GM13977 (cell line): ENCODE results near the gene PLEK.

ENCODE experiments used
- DNase-seq: peaks from one replicate; pipeline ENCODE4 v3.0.0; 2012; ENCODE audit warnings: low spot score
- CTCF ChIP-seq: IDR thresholded peaks from 2 replicates; pipeline ENCODE4 v1.5.1; 2012; ENCODE audit warnings: mild to moderate bottlenecking, control low read depth; ENCODE audit not compliant: insufficient read depth; ENCODE audit errors: extremely low read depth, missing control alignments
- in situ Hi-C: fragments of 300-500 bp; cut with MboI; formaldehyde crosslinking; loops from one replicate; pipeline ENCODE4 v1.12.0; 2022; ENCODE audit warnings: low sequenced_read_pairs, low pct_unique_long_range_greater_than_20kb, mixed read lengths, inconsistent platforms; ENCODE audit not compliant: unreplicated experiment

PLEK gene

GRCh38 chr2:68425503-68425902 lies 60.4 kb downstream of the PLEK start:
- no peak for TF ChIP-seq CTCF
- DNase-seq: no peak
- in situ Hi-C loops: no loop called here

- TF ChIP-seq CTCF: no peak
- in situ Hi-C loops: no loop called here
Measured at GRCh38 chr2:68426446-68426845, 61.4 kb downstream of the PLEK start.

GRCh38 chr2:68426848-68427579 lies 61.9 kb downstream of the PLEK start:
- no peak for TF ChIP-seq CTCF
- peak; percentile 48 for DNase-seq
- in situ Hi-C loops: no loop called here

More at GRCh38 chr2:68426446-68426845, 61.4 kb downstream of the PLEK start:
- DNase-seq: no peak

GRCh38 chr2:68428126-68428525 lies 63.0 kb downstream of the PLEK start:
- in situ Hi-C loops: no loop called here
- no peak for DNase-seq
- TF ChIP-seq CTCF: no peak

- in situ Hi-C loops: no loop called here
- no peak for TF ChIP-seq CTCF
- DNase-seq: no peak
Measured at GRCh38 chr2:68428746-68429145, 63.7 kb downstream of the PLEK start.

GRCh38 chr2:68429311-68429826 lies 64.3 kb downstream of the PLEK start:
- no peak for DNase-seq
- no peak for TF ChIP-seq CTCF
- in situ Hi-C loops: no loop called here
